ENCODE data around the gene GABRE.
"Not testable (repeated sequence)": the region's sequence is repeated elsewhere in the genome, so short reads cannot be mapped to it uniquely, and the experiment has no call there.

Gene GABRE

DNA sequence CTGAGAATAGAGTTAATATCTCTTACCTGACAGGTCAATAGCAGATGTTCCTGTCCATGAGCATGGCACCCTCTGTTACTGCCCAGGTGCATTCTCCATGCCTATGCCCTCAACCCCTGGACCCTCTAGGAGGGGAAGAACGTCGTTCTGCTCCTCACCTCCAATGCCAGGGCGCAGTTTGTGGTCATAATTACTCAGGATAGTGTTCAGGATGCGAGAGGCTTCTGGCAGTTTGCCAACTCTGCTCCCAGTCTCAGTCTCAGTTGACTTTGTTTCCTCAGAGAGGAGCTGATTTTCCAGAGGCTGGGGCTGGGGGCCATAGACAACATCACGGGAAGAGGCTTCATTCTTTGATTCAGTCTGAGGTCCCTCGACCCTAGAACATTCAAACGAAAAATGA, 4.4 kb downstream of the GABRE start:
- no peak for DNase-seq (ENCODE audit: low read depth)

- no peak for DNase-seq (ENCODE audit: low read depth)
Observed at GRCh38 chrX:151966236-151966635, 8.2 kb downstream of the GABRE start.

- DNase-seq (ENCODE audit: low read depth), result no peak
Observed at GRCh38 chrX:151962034-151962433, 12.4 kb downstream of the GABRE start.

GRCh38 chrX:151958101-151958500, 16.4 kb downstream of the GABRE start:
- DNase-seq (ENCODE audit: low read depth), result no peak

DNA sequence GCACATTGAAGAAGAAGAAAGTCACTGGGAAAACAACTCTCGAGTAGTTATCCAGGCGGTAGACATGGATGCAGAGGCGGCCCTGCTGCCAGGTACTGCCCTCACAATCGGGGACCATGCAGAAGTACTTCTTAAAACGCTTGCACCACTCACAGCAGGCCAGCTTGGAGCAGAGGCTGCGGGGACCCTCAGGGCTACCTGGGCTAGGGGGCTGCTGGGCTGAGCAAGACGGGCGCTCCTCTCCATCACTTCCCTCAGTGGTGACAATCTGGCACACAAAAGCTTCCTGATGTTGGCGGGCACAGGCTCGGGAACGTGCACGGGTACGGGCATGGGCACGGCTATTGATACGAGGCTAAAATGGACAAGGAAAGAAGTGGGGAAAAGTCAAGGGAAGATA, 19.7 kb downstream of the GABRE start:
- no peak for DNase-seq (ENCODE audit: low read depth)

DNA sequence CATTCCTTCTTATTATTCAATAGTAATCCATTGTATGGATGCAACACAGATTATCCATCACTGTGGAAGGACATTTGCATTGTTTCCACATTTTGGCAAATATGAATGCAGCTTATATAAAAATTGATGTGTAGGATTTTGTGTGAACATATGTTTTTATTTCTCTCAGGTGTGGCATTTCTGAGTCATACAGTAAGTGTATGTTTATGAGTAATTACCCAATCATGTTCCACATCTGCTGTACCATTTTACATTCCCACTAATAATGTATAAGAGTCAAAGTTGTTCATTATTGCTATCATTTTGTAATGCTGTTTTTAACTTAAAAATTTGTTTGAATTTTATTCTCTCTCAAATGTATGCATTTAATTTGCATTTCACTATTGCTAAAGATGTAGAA, 36.3 kb downstream of the GABRE start:
- no peak for DNase-seq (ENCODE audit: low read depth)

GRCh38 chrX:151935358-151935757, 39.1 kb downstream of the GABRE start:
- no peak for DNase-seq (ENCODE audit: low read depth)

GRCh38 chrX:151929126-151929525, 45.4 kb downstream of the GABRE start:
- no peak for DNase-seq (ENCODE audit: low read depth)

- DNase-seq (ENCODE audit: low read depth), result no peak
Observed at GRCh38 chrX:151923648-151924047, 50.8 kb downstream of the GABRE start.

DNA sequence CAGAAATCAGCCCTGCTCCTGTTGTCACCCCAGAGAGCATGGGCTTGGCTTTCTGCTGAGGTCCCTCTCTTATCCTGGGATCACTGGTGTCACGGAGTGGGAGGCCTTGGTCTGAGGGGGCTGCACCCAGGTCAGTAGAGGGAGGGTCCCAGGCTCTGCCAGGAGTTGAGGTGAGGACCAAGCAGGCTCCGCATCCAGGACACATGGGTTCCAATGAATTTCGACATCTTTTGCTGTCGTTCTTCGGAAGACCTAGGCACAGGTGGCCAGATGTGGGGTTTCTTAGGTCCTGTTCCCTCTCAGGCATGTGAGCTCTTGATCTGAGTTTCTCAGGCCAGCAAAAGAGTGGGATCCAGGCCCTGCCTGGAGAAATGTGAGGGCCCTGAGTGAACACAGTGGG, 51.8 kb downstream of the GABRE start:
- no peak for DNase-seq (ENCODE audit: low read depth)

GRCh38 chrX:151921866-151922265, 52.6 kb downstream of the GABRE start:
- DNase-seq (ENCODE audit: low read depth), result no peak

DNA sequence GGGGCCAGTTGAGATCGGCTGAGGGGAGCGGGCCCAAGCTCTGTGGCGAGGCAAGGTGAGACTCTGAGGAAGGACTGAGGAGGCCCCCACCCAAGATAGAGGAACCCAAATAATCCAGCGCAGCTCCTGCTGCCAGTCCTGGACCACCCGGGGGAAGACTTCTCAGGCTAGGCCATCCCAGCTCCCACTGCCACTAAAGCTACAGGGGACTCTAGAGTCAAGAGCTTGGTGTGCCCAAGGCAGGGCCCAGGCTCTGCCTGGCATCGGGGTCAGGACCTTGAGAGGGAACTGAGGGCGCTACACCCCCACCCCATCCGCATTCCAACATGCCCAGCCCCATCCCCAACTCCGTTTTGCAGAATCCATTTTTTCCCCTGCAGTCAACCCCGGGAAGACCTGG, 53.2 kb downstream of the GABRE start:
- DNase-seq (ENCODE audit: low read depth), result no peak

- no peak for DNase-seq (ENCODE audit: low read depth)
Observed at GRCh38 chrX:151920530-151920929, 53.9 kb downstream of the GABRE start.

GRCh38 chrX:151920101-151920500, 54.4 kb downstream of the GABRE start:
- no peak for DNase-seq (ENCODE audit: low read depth)

DNA sequence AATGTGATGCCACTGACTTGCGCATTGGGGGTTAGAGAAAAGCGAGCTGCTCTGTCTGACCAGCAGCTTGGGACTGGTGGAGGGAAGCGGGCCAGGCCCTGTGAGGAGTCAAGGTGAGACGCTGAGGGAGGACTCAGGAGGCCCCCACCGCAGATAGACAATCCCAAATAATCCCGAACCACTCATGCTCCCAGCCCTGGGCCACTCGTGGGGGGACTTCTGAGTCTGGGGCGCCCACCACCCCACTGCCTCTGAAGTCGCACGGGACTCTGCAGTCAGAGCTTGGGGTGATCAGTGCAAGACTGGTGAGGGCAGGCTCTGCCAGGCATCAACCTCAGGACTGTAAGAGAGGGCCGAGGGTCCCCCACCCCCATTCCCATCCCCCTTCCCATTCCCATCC, 54.9 kb downstream of the GABRE start:
- DNase-seq (ENCODE audit: low read depth), result no peak

- not testable (repeated sequence) for DNase-seq (ENCODE audit: low read depth)
Observed at GRCh38 chrX:151918736-151919135, 55.7 kb downstream of the GABRE start.

DNA sequence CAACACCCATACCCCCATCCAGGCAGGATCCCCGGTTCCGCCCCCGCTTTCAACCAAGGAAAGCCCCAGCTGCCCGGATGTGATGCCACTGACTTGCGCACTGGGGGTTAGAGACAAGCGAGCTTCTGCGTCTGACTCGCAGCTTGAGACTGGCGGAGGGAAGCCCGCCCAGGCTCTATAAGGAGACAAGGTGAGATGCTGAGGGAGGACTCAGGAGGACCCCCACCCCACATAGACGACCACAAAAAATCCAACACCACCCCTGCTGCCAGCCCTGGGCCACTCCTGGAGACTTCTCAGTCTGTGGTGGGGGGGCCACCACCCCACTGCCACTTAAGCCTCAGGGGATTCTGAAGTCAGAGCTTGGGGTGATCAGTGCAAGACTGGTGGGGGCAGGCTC, 61.7 kb downstream of the GABRE start, which contains the start of gene MAGEA4:
MAGEA4 (plus strand) TSS at position 110 of the 400 bp plus-strand sequence. CDS start 10,776 bp downstream, outside the sequence.
- DNase-seq (ENCODE audit: low read depth), result no peak

- DNase-seq (ENCODE audit: low read depth), result no peak
Observed at GRCh38 chrX:151912221-151912620, 62.3 kb downstream of the GABRE start.

DNA sequence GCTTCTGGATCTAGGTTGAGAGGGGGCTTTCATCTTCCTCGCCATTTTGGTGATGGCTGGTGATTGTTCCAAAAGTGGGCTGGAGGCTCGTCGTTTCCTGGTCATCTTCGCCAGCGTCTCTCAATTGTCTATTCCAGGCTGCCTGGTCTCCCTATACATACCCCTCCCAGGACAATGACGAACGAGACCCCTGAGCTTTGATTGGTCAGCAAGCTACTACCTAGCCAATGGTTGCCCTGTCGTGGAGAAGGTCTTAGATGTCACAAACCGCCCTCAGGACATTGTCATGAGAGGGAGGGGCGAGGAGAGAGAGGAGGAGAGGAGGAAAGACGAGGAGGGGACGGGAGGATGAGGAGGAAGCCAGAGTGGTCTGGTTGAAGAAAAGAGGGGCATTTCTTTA, 69.5 kb downstream of the GABRE start:
- no peak for DNase-seq (ENCODE audit: low read depth)
